ENCODE results near the gene AGXT2. TPM values are rescaled to one million over a fixed set of nuclear protein-coding genes. Genes with fewer than 3 reads are reported as not detected.

Gene AGXT2
- total and polyA plus RNA-seq, 10 of the 15 experiments (the other 5 are each of a cell fraction or from before 2014, with no cell fraction given), result not detected

DNA sequence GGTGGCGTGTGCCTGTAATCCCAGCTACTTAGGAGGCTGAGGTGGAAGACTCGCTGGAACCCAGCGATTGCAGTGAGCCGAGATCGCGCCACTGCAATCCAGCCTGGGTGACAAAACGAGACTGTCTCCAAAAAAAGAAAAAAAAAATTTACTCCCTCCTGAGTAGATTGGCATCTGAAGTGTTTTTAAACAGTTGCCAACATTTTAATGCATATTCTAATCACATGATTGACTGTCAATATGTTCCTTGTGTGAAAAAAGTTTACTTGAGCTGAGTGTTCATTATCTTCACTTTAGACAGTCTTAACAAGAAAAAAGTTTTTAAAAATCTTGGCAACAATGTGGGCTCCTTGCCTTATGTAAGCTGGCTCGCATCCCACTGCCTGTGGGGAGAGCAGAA lies 53.8 kb downstream of the AGXT2 start:
- intact Hi-C loops (cut with micrococcal nuclease; ENCODE audit: unreplicated experiment) (no loop called here), in situ Hi-C loops (cut with MboI) (no loop called here)
- Histone ChIP-seq H4K20me1 (ENCODE audit: control insufficient read depth, insufficient read depth) (no peaks in the 10 kb centered on the region), H3K4me1 (ENCODE audit: control insufficient read depth, insufficient read depth, low read length) (no peaks in the 10 kb centered on the region), H3K79me2 (ENCODE audit: control insufficient read depth, insufficient read depth, low read length) (no peaks in the 10 kb centered on the region), H3K36me3 (ENCODE audit: control insufficient read depth in 2 of 2, insufficient read depth in 2 of 2, low read length in 1 of 2) (no peaks in the 10 kb centered on the region), H3K9ac (ENCODE audit: control insufficient read depth, insufficient read depth, low read length) (no peak overlapping the region), H3K4me3 (no peak overlapping the region), H3K4me2 (ENCODE audit: control insufficient read depth, insufficient read depth) (no peak overlapping the region), H3K27ac (ENCODE audit: control insufficient read depth, insufficient read depth) (no peak overlapping the region), H2AFZ (ENCODE audit: control insufficient read depth, low read depth, low read length) (no peak overlapping the region), H3K9me3 (replicated peaks; ENCODE audit: control insufficient read depth, insufficient read depth, low read length) (no peaks in the 10 kb centered on the region), H3K27me3 (replicated peaks in 1 of 2; ENCODE audit: control insufficient read depth in 2 of 2, insufficient read depth in 2 of 2, low read length in 1 of 2) (no peaks in the 10 kb centered on the region; a peak in 1 of 4 replicates)
- 53% methylated on average over 8 of the region's 8 CpGs for WGBS (ENCODE audit: insufficient coverage, insufficient replicate concordance, low lambda C conversion rate, missing lambda C conversion rate)
- CTCF ChIA-PET, result interaction anchor here (1.1 to 2.2 kb wide), 2 partner anchors 9 to 442 kb away, joined by 3 to 12 read pairs; no protein-coding TSS in a partner anchor
- ATAC-seq (no peak), DNase-seq (ENCODE audit: low read depth, low spot score) (no peak), FAIRE-seq (no peak)
- no peak for TF ChIP-seq DPF2 (IDR thresholded peaks at IDR 0.05)
- no peak for TF ChIP-seq STAT3 (IDR thresholded peaks at IDR 0.05; ENCODE audit: low read depth, low read length)
- no peak for TF ChIP-seq CHD4 (IDR thresholded peaks at IDR 0.05)
- TF ChIP-seq ZNF622 (IDR thresholded peaks at IDR 0.05), result no peak
- TF ChIP-seq NR2C1 (IDR thresholded peaks at IDR 0.05), result no peak
- no peak for TF ChIP-seq SRF (IDR thresholded peaks at IDR 0.05; ENCODE audit: low read depth in 2 of 2, low read length in 2 of 2)
- TF ChIP-seq EP300 (IDR thresholded peaks at IDR 0.05; ENCODE audit: borderline replicate concordance in 1 of 2, control insufficient read depth in 1 of 2, low read depth in 2 of 2, low read length in 2 of 2), result no peak
- no peak for TF ChIP-seq POU2F2 (IDR thresholded peaks at IDR 0.05; ENCODE audit: borderline replicate concordance, low read depth, low read length)
- TF ChIP-seq, protein P1, sequence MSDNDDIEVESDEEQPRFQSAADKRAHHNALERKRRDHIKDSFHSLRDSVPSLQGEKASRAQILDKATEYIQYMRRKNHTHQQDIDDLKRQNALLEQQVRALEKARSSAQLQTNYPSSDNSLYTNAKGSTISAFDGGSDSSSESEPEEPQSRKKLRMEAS (IDR thresholded peaks at IDR 0.05; ENCODE audit: low read depth, low read length), result no peak
- SMC1A ChIA-PET (ENCODE audit: uncharacterized antibody, unreplicated experiment), result interaction anchor here (1.0 to 1.7 kb wide), 4 partner anchors 9 to 33 kb away, joined by 3 to 6 read pairs (median 4); no protein-coding TSS in a partner anchor
- RAD21 ChIA-PET (ENCODE audit: unreplicated experiment), result interaction anchor here (0.6 kb wide), 1 partner anchor 101 kb away, joined by 3 read pairs; no protein-coding TSS in a partner anchor
- POLR2A ChIA-PET, result no interaction called here
- BruUV-seq (replicated peaks), result no TSS peak

Data from GM12878 (cell line).